ENCODE measurements around the gene LPP.

The LPP gene

GRCh38 chr3:188533612-188534357 lies 379.8 kb downstream of the LPP start:
- DNase-seq = no peak

DNA sequence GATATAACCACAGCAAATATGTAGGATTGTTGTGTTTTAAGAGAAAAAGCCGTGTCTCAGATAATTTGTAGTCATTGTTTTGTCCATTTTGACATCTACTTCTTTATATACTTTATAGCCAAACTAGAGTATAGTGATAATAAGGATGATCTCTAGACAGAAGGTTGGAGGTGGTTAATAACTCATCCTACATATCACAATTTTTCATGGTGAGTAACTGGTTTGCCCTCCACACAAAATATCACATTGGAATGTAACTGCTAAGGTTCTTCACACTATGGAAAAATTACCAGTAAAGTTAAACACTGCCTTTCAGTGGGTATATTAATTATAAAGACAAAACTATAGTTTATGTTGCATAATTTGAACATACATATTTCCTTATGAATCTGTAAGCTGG lies 380.7 kb downstream of the LPP start:
- DNase-seq = no peak

DNA sequence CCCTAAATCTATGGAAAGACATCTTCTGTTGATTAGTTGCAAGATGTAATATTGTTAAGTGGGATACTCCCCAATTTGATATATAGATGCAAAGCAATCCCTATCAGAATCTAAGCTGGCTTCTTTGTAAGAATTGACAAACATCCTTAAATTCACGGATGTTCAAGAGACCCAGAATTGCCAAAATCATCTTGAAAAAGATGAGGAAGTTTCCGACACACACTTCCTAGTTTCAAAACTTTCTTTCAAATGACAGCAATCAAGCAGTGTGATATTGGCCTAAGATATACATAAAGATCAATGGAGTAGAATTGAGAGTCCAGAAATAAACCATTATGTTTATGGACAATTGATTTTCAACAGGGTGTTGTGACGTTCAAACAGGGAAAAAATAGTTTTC lies 383.6 kb downstream of the LPP start:
- no peak for DNase-seq

- DNase-seq = no peak
Observed at GRCh38 chr3:188539037-188539436, 385.1 kb downstream of the LPP start.

GRCh38 chr3:188539631-188540194 lies 385.8 kb downstream of the LPP start:
- DNase-seq = no peak

- no peak for DNase-seq
Observed at GRCh38 chr3:188542196-188542595, 388.2 kb downstream of the LPP start.

DNA sequence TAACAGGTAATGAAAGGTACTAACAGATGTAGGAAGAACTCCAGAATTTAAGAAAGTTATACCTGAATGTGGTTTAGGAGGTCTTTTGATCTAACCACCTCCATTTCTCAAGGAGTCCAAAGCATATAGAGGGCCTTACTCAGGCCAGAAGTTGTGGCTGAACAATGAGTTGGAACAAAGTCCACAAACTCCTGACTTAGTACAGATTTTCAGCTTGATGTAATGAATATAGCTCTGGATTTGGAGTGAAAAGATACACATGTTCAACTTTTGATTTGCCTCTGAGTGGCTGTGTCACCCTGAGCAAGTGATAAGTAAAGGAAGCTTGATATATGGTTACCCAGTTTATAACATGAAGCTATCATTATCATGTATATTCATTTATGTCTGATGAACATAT lies 390.1 kb downstream of the LPP start:
- DNase-seq = no peak

DNA sequence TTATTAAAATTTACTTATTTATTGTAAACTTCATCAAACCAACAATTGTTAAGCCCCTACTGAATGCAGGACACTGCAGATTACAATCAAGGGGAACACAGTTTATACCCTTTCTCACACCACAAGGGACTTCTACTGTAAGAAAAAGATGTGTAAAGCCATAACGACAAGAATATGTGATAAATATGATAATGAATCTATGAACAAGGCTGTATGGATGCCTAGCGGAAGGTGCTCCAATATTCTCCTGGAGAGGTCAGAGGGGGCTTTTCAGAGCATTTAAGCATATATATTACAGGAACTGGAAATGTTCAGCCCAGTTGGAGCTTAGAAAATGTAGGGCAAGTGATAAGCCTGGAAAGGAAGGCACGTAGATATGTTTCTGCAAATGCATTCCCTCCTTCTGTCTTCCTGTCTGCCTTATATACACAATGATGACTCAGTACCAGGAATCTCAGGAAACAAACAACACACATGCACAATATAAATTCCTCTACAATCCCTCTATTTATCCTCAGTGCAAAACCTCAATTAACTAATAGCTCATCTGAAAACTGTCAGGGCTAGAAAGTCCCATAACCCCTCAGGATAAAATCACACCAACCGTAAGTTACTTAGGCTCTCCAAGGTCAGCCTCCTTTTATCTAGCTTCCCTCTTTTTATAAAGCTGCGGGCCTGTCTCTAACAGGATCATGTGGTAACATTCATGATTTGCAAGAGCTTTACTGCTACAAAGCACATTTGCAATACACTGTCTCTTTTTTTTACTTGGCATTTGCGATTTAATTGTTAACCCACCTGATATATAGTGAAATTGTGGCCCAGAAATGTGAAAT lies 393.1 kb downstream of the LPP start:
- DNase-seq = no peak

DNA sequence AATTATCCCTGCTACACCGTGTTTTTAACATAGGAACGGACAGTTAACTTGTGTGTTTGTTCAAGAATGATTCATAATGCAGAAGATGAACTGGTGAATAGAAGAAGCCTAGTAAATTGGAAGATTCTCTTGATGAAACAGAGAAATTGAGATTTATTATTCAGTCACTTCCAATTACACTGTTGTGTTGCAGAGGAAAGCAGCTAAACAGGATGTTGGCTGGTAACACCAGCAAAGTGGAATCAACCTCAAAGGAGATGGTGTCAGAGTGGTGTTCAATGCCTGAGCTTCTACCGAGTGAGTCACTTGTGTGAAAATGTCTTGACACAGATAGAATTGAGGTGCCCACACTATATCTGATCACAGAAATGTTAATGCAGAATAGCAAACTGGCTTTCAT lies 399.6 kb downstream of the LPP start:
- no peak for DNase-seq

GRCh38 chr3:188554404-188554803 lies 400.4 kb downstream of the LPP start:
- DNase-seq = no peak

DNA sequence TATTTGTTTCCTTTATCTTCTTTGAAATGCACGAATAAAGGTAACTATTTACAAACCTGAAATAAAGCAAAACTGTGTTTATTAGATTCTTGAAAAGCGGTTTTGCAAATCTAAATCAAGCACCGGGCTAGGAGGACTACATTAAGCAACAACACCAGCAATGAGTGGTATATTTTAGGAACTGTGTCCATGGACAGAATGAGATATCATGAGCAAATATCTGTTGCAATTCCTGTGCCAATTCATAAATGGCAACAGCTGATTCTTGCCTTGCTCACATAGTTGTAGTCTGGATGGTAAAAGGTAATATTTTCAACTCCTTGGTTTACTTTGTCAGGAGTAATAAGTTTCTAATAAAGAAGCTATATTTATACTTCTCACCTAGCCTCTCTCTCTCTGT lies 403.3 kb downstream of the LPP start:
- no peak for DNase-seq

DNA sequence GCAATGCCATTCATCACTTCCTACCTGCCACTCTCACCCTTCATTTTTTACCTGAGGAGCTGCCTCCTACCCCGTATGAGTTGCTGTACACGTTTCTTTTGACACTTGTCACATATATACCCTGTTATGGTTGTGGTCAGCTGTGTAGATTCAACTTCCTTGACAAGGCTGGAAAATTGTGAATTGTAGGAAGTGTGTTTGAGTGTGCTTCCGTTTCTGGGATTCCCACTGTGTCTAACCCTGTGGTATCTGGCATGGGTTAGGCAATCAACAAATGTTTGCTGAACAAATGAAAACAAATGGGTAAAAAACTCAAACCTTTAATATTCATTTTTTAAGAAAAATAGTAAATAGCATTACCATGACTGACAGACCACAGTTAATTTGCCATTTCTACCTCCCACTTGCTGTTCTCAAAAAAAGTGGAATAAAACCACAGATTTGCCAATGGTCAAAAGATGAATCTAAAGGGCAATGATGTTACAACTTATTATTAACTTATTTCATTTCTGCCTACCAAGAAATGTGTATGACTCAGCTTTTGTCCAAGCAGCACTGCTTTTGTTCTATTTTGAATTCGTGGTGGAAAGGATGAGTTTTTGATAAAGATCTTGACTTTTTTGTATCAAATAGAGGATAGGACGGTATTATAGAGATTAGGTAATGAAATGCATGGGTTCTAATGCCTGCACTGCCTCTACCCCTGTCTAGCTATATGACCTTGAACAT lies 404.6 kb downstream of the LPP start:
- no peak for DNase-seq

DNA sequence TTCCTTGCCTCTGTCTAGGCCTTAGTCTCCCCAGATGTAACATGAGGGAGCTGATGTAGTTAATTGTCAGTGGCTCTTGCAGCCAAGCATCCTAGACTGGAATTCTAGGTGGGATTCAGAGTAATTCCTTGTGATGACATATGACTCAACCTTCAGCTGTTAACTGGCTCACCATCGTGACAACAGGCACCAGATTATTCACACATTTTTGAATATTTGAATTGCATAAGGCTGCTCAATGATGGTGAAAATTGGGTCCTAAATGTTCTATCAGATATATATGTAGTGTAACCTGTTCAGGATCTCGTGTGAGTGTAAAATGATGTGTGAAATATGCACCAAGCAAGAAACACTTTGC lies 405.1 kb downstream of the LPP start:
- DNase-seq = no peak

DNA sequence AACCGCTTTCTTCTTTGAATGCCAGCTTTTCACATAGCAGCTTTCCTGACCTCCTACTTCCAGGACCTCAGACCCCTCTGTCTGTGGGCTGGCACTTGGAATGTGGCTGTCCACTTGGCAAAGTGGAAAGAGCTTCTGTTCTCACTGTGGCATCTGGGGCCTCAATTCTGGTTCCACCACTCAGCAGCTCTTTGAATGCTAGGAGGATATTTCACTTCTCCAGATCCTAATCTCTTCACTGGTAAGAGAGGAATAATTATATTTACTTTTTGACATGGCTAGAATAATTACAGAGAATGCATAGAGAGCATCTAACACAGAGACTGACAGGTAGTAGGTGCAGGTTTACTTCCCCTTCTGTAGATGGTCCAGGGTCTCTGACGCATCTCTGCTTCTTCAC lies 405.9 kb downstream of the LPP start:
- no peak for DNase-seq

GRCh38 chr3:188562144-188562543 lies 408.2 kb downstream of the LPP start:
- no peak for DNase-seq

GRCh38 chr3:188567478-188568195 lies 413.7 kb downstream of the LPP start:
- no peak for DNase-seq

- no peak for DNase-seq
Observed at GRCh38 chr3:188568736-188569135, 414.8 kb downstream of the LPP start.

DNA sequence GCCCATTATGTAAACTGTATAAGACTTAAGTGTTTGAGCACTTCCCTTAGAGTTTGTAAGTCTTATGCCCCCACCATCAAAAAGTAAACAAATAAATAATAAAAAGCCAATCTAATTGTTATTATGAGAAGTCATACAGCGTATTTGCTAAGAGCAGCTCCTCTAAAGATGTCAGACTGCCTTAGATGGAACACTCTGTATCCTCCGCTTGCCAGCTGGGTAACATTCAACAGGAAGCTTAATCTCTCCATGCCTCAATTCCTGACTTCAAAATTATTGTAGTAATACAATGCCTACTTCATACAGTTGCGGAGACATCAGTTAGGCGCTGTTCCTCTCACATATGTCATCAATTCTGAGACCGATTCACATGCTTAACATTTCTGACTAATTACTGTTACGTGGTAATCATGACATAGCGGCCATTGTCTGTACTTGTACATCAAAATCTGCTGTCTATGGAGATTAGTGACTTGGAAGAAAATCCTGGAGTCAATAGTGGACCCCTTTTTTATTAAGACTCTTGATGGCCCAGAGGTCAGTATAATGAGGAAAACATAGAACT lies 417.7 kb downstream of the LPP start:
- DNase-seq = no peak

DNA sequence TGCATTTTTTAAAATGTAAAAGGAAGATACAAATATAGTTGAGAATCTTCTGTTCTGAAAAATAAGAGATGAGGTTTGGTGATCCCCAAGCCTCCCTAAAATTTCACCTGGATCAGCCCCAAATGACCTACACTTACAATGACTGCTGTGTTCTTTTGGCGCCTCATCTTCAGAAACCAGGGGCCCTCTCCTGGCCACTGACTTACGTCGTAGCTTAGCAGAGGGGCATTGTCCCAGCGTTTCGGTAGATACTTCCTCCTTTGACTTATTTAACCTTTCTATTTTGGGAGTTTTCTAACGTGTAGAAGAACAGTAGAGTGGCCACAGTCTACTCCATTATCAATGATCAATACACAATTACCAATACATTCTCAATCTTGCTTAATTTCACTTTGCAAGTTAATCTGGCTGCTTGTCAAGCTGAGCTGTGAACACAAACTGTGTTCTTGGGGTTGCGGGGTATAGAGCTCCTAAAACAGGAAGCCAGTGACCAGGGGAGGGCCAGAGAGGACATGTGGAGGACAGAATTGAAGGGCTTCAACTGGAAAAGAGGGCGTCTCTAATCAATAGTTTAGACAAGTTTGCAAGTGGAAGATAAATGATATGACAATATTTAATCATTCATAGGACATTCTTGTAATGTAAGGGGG lies 419.5 kb downstream of the LPP start:
- DNase-seq = no peak

- no peak for DNase-seq
Observed at GRCh38 chr3:188573956-188574355, 420.0 kb downstream of the LPP start.

DNA sequence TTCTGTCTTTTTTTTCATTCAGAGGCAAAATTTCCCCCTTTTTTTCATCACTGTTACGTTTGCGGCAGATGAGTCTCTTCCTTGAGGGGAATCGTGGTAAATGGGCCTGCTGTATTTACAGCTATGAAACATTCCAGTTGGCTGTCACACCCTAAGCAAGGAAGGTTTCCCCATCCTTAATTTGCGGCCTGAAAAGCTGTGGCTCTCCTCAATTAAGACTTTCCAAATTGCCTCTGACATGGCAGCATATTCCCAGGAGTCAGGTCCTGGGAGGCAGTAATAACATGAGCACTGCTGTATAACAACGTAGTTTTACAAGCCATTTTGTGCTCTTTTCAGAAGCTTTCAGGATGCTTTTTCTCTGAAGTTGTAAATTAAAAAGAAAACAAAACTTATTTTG lies 420.9 kb downstream of the LPP start:
- DNase-seq = no peak

DNA sequence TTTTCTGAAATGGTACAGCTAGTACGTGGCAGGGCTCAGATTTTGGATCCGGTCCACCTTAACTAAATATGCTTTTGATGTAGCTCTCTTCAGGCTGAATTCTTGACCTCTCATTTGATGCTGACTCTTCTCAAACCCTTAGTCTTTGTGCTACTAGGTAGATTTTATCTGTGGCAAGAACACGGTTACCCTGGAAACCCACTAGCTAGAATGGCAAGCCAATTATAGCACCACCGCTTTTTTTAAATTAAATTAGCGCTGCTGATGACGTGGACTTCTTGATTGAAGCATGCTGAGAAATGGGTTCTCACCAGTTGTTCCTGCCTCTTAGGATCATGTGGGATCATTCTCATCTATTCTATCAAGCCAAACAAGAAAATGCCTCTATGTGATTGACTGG lies 421.5 kb downstream of the LPP start:
- no peak for DNase-seq

Measured in stimulated activated naive CD4-positive, alpha-beta T cell treated with Interleukin-2 at 50 U/mL for 16 hours (primary cell).